Measurements from ENCODE around the gene VIM.

The VIM gene

DNA sequence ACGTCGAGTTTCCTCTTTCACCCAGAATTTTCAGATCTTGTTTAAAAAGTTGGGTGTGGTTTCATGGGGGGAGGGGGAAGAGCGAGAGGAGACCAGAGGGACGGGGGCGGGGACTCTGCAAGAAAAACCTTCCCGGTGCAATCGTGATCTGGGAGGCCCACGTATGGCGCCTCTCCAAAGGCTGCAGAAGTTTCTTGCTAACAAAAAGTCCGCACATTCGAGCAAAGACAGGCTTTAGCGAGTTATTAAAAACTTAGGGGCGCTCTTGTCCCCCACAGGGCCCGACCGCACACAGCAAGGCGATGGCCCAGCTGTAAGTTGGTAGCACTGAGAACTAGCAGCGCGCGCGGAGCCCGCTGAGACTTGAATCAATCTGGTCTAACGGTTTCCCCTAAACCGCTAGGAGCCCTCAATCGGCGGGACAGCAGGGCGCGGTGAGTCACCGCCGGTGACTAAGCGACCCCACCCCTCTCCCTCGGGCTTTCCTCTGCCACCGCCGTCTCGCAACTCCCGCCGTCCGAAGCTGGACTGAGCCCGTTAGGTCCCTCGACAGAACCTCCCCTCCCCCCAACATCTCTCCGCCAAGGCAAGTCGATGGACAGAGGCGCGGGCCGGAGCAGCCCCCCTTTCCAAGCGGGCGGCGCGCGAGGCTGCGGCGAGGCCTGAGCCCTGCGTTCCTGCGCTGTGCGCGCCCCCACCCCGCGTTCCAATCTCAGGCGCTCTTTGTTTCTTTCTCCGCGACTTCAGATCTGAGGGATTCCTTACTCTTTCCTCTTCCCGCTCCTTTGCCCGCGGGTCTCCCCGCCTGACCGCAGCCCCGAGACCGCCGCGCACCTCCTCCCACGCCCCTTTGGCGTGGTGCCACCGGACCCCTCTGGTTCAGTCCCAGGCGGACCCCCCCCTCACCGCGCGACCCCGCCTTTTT is at the start of gene VIM:
Gene VIM (plus strand): TSS at position 151 of the 925 bp plus-strand sequence. CDS start 1,182 bp downstream, outside the sequence.
- peak; percentile 76 for DNase-seq (ENCODE audit: low read depth, low spot score)

DNA sequence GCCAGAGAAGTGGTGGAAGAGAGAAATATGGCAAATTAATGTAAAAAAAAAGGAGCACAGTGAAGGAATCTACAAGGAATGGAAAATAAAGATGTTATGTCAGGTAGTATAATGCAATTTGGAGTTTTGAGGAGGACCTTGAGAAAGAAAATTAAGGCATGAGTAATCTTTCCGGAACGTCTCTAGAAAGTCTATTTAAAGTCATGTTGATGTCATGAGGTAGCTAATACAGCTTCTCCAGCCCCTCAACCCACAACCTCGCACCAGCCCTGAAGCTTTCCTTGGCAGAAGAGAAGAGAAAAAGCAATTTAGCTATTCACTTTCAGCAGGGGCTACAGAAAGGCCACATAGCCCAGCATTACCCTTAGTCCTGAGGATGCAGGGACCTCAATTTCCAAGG is 49.0 kb upstream of the VIM start:
- no peak for DNase-seq (ENCODE audit: low read depth, low spot score)

DNA sequence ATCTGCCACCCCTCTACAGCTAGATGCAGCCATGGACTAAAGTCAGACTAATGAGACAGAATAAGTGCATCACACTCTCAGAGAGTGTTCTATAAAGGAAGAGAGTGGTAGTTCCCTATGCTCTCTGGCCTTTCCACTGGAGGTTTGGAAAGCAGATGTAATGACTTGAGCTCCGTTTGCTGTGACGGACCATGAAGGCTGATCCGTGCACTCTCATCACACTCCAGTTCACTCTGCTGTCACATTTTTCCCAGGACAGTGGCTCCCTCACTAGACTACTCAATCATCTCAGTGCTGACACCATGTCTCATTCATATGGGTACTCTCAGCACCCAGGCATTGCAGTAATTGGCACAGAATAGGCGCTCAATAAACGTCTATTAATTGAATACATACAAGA is 46.9 kb upstream of the VIM start:
- DNase-seq (ENCODE audit: low read depth, low spot score): no peak

DNA sequence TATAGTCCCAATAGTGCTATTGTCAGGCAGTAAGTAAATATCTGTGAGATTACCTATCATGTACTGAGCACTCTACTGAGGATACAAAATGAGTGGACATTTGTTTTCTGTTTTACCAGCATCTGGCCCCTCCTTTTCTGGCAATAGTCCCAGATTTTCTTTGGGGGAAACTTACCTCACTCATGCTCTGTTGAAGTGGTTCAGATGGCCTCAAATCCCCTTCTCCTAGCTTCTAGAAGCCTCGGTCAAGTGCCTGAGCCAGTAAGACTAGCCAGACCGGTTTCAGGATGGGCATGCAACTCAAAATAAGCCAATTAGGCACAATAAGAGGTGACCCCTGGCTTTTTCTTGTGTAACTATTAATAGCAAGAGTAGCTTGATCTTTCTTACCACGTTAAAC is 46.3 kb upstream of the VIM start:
- DNase-seq (ENCODE audit: low read depth, low spot score): no peak

DNA sequence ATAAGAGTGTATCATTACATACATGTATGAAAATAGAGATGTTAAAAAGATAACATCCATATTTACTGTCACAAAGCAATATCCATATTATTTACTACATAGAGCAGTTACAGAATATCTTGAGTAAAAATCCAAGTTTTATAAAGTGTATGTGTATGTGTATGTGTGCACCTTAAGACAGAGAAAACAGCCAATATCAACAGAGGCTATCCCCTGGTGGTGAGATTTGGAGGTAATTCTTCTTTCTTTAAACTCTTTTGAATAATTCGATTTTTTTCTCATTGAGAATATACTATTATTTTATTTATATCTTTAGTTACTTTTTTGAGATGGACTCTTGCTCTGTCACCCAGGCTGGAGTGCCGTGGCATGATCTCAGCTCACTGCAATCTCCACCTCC is 44.9 kb upstream of the VIM start:
- DNase-seq (ENCODE audit: low read depth, low spot score): no peak

DNA sequence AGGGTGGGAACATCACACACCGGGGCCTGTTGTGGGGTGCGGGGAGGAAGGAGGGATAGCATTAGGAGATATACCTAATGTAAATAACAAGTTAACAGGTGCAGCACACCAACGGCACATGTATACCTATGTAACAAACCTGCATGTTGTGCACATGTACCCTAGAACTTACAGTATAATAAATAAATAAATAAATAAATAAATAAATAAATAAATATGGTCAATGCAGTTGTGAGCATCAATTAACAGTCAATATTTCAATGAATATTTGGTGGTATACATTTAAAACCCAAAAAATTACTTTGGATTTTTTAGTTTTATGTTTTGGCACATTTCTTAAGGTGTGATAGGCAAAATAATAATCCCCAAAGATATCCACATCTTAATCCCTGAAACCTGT is 42.2 kb upstream of the VIM start:
- no peak for DNase-seq (ENCODE audit: low read depth, low spot score)

DNA sequence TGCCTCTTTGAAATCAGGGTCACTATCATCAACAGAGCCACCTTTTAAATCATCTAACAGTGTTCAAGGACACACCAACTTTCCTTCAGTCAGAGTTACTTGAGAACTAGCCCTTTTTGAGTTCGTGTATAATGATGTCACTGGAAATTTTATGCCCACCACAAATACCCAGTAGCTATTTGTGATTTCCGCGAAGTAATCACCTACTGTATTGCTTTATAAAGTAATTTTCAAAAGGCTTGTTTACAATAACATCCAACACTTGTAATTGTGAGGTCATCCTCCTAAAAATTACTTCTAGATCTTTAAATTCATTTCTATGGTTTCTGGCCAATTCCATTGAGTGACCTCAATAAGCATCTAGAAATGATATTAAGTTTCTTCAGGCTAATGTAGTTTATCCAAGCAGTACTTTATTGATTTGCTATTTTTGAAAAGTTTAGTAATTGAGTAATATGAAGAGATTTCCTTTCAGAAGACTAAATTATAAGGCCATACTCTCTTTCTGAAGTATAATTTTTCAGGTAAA is 39.3 kb upstream of the VIM start:
- DNase-seq (ENCODE audit: low read depth, low spot score): no peak

DNA sequence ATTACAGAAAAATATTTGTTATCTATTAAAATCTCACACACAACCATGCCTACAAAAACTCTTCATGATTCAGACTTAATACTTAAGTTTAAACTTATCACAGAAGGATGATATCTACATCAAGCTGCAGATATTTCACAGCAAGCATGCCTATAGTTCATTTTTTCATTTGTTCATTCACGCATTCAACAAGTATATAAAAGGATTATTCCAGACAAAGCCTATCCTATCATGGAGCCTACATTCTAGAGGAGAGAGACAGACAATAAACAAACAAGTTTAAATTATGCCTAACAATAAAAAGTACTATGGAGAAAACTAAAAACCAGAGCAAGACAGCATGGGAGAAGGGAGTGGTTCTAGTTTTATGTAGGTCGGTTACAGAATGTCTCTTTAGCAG is 37.4 kb upstream of the VIM start:
- DNase-seq (ENCODE audit: low read depth, low spot score): no peak

DNA sequence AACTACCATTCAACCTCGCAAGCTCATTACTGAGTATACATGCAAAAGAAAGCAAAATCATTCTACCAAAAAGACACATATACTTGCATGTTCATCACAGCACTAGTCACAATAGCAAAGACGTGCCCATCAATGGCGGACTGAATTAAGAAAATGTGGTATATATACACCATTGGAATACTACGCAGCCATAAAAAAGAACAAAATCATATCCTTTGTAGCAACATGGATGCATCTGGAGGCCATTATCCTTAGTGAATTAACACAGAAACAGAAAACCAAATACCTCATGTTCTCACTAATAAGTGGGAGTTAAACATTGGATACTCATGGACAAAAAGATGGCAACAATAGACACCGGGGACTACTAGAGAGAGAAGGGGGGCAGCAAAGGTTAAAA is 33.0 kb upstream of the VIM start:
- DNase-seq (ENCODE audit: low read depth, low spot score): no peak

DNA sequence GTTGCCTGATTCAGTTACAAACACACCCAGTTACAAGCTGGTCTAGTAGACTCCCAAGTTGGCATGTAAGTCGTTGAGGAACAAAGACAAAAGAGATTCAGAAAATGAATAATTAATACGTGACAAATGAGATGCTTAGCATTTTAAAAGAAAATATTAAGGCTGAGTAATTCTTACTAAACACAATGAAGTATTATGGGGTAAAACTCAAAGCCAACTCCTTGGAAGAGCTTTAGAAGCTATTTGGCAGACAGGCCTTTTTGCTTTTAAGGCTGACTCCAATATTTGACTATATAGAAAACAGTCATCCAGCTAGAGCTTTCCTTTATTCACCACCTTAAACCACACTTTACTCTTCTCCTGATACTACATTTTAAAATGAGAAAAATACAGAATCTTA is 32.0 kb upstream of the VIM start:
- no peak for DNase-seq (ENCODE audit: low read depth, low spot score)

DNA sequence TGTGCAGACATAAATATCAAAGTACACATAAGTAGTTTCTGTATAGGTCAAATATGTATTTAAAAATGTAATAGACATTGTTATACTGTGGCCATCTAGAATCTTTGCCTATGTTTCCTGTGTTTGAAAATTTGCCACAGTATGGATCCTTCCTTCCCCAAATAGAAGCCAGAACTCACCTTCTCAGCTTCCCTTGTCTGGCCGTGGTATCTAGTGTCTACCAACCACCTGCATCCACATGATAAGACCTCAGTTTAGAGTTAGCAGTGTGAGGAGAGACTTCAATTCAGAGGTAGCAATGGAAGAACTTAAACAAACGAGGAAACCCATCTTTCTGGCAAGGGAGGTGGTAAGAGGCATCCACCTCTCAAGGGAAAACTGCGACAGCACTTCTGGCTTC is 31.5 kb upstream of the VIM start:
- no peak for DNase-seq (ENCODE audit: low read depth, low spot score)

DNA sequence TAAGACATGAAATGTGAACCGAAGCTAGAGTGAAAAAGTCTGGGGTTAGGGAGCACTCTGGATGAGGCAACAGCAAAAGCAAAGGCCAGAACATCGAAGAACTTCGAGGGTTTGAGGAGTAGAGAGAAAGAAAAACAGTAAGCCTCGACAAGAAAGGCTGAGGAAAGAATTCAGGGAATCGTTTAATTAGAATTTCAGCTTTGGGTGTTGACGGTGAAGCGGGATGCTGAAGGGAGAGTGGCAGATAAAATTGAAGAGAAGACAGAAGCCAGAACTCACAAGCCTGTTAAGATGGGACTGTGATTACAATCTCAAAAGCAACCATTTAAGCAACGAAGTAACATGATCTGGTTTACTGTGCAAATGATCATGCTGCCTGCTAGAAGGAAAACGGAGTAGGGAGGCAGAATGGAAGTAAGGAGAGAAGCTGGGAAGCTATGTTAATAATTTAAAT is 28.7 kb upstream of the VIM start:
- no peak for DNase-seq (ENCODE audit: low read depth, low spot score)

DNA sequence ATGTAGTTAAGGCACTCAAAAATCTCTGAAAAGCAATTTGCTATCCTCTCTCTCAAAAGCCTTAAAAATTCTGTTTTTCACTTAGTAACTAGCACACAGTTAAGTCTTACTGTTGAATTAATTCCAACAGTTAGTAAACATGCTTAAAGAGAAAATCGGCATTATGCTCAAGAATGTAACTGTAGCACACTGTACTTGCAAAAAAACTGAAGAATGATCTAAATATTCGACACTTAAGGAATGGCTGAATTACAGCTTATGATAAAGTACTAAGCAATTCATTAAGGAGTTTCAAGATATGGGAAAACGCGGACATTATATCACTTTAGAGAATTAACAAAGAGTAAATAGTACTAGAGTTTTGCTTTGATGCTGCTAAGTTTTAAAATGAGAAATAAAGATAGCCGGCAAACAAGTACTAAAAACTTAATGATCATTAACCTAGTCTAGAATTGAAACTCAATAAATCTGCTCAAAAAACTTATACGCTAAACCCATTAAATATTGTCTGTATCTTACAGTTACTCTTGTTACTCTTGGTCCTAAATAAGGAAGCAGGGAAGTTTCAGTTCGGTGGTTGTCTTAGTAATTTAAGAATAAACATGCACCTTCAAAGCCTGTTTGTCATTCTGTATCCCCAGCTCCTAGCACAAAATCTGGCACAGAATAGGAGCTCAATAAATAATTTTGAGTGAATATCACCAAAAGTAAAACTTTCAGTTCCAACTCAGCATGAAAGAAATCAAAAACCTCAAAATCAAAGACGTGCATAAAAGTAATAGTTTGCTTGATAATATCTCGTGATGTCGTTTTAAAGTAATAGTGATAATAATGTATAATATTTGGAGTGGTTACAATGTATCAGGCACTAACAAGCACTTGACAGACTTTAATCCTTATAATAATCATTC is 27.8 kb upstream of the VIM start:
- DNase-seq (ENCODE audit: low read depth, low spot score): no peak

DNA sequence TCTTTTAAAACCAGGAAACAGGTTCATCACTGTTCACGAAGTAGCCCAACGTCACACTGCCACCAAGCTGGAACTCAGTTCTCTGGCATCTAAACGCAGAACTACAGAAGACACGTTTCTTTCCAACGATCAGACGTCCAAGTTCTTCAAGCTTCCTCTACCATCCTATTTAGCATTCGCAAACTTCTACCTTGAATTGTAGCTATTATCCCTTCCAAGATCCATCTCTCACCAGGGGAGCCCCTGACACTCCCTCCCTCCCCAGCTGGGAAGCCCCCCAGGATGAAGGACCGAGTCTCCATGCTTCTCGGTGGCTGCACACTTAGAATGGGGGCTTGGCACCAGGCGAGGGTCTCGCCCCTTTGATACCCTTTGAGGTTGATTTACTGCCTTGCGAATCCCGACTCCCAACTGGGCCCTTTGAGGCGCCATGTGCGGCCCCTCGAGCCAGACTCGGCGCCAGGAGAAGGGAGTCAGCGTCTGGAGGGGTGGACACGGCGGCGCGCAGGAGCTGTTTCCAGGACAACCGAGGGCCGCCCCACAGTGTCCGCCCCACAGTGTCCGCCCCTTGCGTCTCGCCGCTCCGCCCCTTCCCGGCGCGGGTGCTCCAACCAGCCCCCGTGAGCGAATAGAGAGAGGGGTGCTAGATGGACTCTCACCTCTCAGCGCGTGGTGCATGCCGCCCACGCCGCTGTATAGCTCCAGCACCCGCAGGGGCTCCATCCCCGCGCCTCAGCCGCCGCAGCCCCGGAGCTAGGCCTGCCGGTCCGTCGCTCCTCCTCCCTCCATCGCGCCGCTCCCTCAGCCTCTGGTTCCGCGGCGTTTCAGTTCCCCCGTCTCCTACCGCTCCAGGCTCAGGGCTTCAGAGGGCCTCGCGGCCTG is 26.9 kb upstream of the VIM start, which contains the start of gene TRDMT1:
Gene TRDMT1 (minus strand): TSS at position 761 of the 882 bp plus-strand sequence. CDS start 38 bp downstream, at position 723.
- DNase-seq (ENCODE audit: low read depth, low spot score): peak; percentile 75

DNA sequence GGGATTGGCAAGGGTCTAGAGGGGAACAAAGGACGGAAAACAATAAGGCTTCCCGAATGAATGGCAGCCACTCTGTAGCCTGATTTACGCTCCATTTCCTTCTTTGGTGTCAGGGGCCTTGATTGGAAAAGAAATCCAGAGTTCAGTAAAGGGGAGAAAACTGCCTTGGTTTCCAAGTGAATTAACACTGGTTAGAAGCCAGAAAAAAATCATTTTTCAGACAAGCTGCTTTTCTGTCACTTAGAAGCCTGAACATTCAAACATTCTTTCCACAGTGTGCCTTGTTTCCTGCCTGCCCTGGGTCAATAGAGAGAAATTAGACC is 26.3 kb upstream of the VIM start:
- DNase-seq (ENCODE audit: low read depth, low spot score): no peak

DNA sequence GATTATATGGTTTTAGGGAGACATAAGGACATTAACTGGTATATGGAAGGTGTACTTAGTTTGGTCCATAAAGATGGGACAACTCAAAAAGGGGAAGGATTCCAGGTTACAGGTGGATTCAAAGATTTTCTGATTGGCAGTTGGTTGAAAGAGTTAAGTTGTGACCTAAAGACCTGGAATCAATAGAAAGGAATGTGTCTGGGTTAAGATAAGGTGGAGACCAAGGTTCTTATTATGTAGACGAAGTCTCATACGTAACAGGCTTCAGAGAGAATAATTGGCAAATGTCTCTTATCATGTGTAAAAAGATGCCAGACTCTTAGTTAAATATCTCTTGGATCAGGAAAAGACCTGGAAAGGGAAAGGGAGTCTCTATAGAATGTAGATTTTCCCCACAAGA is 25.5 kb upstream of the VIM start:
- no peak for DNase-seq (ENCODE audit: low read depth, low spot score)

DNA sequence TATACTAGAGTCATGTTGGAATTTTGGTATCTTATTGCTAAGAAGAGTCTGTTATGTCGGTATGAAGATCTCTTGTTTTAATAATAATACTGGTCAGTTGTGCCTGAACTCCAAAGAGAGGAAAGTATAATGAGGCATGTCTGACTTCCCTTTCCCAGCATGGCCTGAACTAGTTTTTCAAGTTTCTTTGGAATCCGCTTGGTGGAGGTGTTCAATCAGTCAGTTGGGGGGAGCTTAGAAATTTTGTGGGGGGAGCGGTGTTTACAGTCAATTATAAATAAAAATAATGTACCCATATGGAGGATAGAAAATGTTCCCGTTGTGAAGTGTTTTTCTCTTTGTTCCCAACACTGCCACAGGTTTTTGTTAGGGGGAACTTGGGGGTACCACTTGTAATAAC is 25.0 kb upstream of the VIM start:
- DNase-seq (ENCODE audit: low read depth, low spot score): no peak

DNA sequence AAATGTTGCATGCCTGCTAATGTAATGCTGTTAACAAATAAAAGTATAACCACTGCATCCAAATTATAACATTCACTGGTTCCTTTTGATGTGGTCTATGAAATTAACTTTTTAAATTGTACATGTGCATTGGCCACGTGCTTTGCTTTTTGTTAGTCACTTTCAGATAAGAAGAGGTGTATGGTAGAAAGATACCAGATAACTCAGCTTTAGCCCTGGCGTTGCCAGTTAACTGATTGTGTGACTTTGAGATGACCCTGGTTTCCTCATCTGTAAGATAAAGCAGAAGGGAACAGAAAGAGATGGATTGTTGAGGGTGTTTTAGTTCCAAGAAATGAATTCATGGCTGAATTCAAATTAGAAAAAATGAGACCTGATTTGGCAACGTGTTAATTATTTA is 24.6 kb upstream of the VIM start:
- no peak for DNase-seq (ENCODE audit: low read depth, low spot score)

DNA sequence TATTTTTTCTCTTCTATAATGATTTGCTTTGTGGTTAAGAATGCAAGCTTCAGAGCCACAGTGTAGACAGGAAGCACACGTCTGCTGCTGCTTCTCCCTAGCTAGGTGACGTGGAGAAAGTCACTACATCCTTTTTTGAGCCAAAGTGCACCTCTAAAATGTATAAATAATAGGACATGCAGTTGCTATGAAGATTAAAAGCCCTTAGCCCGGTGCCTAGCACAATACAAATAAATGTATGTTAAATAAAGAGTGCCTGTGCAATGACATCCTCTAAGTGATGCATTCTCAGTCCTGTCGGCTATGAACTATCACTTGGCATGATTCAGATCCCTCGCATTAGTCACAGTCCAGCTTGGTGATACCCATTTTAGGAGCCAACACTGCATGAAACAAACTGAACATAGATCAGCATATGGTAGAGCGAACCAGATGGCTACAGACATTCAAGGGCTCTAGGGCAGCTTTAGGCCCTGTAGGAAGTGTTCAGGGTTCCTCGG is 21.8 kb upstream of the VIM start:
- no peak for DNase-seq (ENCODE audit: low read depth, low spot score)

DNA sequence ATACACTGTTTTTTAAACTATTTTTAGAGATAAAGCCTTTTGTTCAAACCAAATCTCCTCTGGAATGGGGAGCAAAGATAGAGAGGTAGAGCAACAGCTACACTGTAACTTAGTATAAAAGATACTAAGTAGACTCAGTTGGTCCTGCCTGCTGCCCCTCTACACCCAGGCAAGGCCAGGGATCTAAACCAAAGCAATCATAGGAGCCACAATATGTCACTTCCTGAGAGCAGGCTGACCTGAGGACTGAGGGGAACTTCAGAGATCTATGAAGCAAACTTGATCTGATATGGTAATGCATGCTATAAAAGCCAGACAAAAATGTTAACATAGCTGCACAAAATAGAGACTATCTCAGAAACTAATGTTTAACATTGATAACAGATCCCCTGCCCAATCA is 19.6 kb upstream of the VIM start:
- DNase-seq (ENCODE audit: low read depth, low spot score): no peak

DNA sequence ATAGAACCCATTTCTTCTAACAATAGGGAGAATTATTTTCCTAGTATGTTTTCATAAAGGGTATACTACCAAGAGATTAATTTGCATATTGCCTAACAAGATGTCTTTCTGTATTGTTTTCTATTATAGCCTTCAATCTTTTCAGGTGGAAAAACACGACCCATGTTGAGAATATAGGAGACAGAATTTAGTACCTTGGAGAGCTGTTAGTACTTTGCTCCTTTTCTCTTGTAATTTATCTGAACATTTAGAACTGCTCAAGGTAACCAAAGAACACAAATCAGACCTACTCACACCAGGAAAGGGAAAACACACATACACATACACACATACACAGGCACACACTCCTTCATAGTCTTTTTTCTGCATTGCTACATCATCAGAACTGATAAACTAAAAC is 18.7 kb upstream of the VIM start:
- no peak for DNase-seq (ENCODE audit: low read depth, low spot score)

All from brain pericyte (primary cell).